Skeletal muscle tissue (tissue), 4 donors: ENCODE measurements around the gene ACOT4. TPM values are rescaled to one million over a fixed set of nuclear protein-coding genes. Genes with fewer than 3 reads are reported as not detected.
"Not testable (repeated sequence)": the region's sequence is repeated elsewhere in the genome, so short reads cannot be mapped to it uniquely, and the experiment has no call there.

Experiments used
- H3K27ac ChIP-seq: one replicate; pipeline ENCODE4 v1.7.0; 2013; ENCODE audit warnings: mild to moderate bottlenecking, low read depth, low read length, inconsistent platforms
- H3K27me3 ChIP-seq, 3 donors: one replicate each; pipeline ENCODE4 v1.7.0; 2013; ENCODE audit warnings: low read length in 3 of 3; ENCODE audit not compliant: control insufficient read depth in 3 of 3, insufficient read depth in 3 of 3
- H3K36me3 ChIP-seq, 3 donors: one replicate each; pipeline ENCODE4 v1.7.0; 2013; ENCODE audit warnings: low read length in 3 of 3; ENCODE audit not compliant: control insufficient read depth in 3 of 3, insufficient read depth in 3 of 3
- H3K4me1 ChIP-seq, 3 donors: one replicate each; pipeline ENCODE4 v1.7.0; 2013; ENCODE audit warnings: low read length in 3 of 3, mild to moderate bottlenecking in 3 of 3; ENCODE audit not compliant: control insufficient read depth in 3 of 3, insufficient read depth in 3 of 3
- H3K4me3 ChIP-seq, 3 donors: one replicate each; pipeline ENCODE4 v1.7.0; 2013; ENCODE audit warnings: low read length in 3 of 3
- H3K9ac ChIP-seq, 3 donors: one replicate each; pipeline ENCODE4 v1.7.0; 2013; ENCODE audit warnings: low read length in 3 of 3, mild to moderate bottlenecking in 3 of 3, moderate library complexity in 2 of 3, low read depth in 1 of 3
- H3K9me3 ChIP-seq, 3 donors: one replicate each; pipeline ENCODE4 v1.7.0; 2013; ENCODE audit warnings: low read length in 3 of 3; ENCODE audit not compliant: control insufficient read depth in 3 of 3
- total RNA-seq: library from RNA; depleted of rRNA; stranded (reverse); fragments of >200 nt; gene quantifications from one replicate; pipeline ENCODE4 v1.2.3, GENCODE V29; 2014
- donor health status: Osteomylitis.

Gene ACOT4
- total RNA-seq, 1 donor from 2014 or later, result 0.52 TPM

- Histone ChIP-seq H3K36me3 (peaks cover 0 to 3% (median 0%) of the 10 kb centered on the region in 3 donors), H3K4me3 (no peak overlapping the region), H3K27ac (no peak overlapping the region), H3K4me1 (no peaks in the 10 kb centered on the region), H3K9ac (no peak overlapping the region), H3K27me3 (no peaks in the 10 kb centered on the region), H3K9me3 (no peaks in the 10 kb centered on the region)
These were observed 35.5 kb downstream of the ACOT4 start for GRCh38 chr14:73627151-73627558.

- H3K27ac ChIP-seq, result no peak overlapping the region
- no peak overlapping the region for H3K4me3 ChIP-seq
- H3K9me3 ChIP-seq, result no peaks in the 10 kb centered on the region
- peaks cover 0 to 3% (median 0%) of the 10 kb centered on the region in 3 donors for H3K36me3 ChIP-seq
- no peaks in the 10 kb centered on the region for H3K27me3 ChIP-seq
- H3K4me1 ChIP-seq, result peaks cover 4 to 13% (median 6%) of the 10 kb centered on the region in 3 donors
- no peak overlapping the region for H3K9ac ChIP-seq
These were observed 38.5 kb downstream of the ACOT4 start for GRCh38 chr14:73630009-73630780.

- H3K9ac ChIP-seq, result peak overlapping the region; percentile 50 to 86 (median 82)
- H3K27ac ChIP-seq, result peak overlapping the region; percentile 42
- no peaks in the 10 kb centered on the region for H3K27me3 ChIP-seq
- peaks cover 4 to 13% (median 6%) of the 10 kb centered on the region in 3 donors for H3K4me1 ChIP-seq
- peak overlapping the region; percentile 75 to 84 (median 83) for H3K4me3 ChIP-seq
- H3K9me3 ChIP-seq, result no peaks in the 10 kb centered on the region
- peaks cover 0 to 3% (median 0%) of the 10 kb centered on the region in 3 donors for H3K36me3 ChIP-seq
These were observed 41.7 kb downstream of the ACOT4 start for GRCh38 chr14:73633116-73634010.

GRCh38 chr14:73634011-73634833, 42.5 kb downstream of the ACOT4 start:
- Histone ChIP-seq H3K9ac (peak overlapping the region; percentile 50 to 86 (median 82)), H3K27ac (peak overlapping the region; percentile 42), H3K27me3 (no peaks in the 10 kb centered on the region), H3K4me1 (peaks cover 4 to 13% (median 6%) of the 10 kb centered on the region in 3 donors), H3K36me3 (peaks cover 0 to 3% (median 0%) of the 10 kb centered on the region in 3 donors), H3K9me3 (no peaks in the 10 kb centered on the region), H3K4me3 (peak overlapping the region; percentile 75 to 84 (median 83))

GRCh38 chr14:73636355-73636754, 44.7 kb downstream of the ACOT4 start:
- peaks cover 4 to 13% (median 6%) of the 10 kb centered on the region in 3 donors for H3K4me1 ChIP-seq
- H3K9ac ChIP-seq, H3K9me3 ChIP-seq, H3K27me3 ChIP-seq, H3K27ac ChIP-seq, H3K4me3 ChIP-seq, H3K36me3 ChIP-seq: not testable (repeated sequence)

- H3K27ac ChIP-seq, result no peak overlapping the region
- H3K4me1 ChIP-seq, result peaks cover 4 to 12% (median 6%) of the 10 kb centered on the region in 3 donors
- no peak overlapping the region for H3K9ac ChIP-seq
- H3K4me3 ChIP-seq, result no peak overlapping the region
- H3K27me3 ChIP-seq, result no peaks in the 10 kb centered on the region
- no peaks in the 10 kb centered on the region for H3K9me3 ChIP-seq
- no peaks in the 10 kb centered on the region for H3K36me3 ChIP-seq
These were observed 46.2 kb downstream of the ACOT4 start for GRCh38 chr14:73637830-73638229.

GRCh38 chr14:73640796-73641365, 49.2 kb downstream of the ACOT4 start:
- H3K9me3 ChIP-seq, result no peaks in the 10 kb centered on the region
- H3K4me1 ChIP-seq, result peaks cover 4 to 12% (median 11%) of the 10 kb centered on the region in 3 donors
- H3K36me3 ChIP-seq, result no peaks in the 10 kb centered on the region
- H3K4me3 ChIP-seq, result no peak overlapping the region
- no peak overlapping the region for H3K9ac ChIP-seq
- H3K27ac ChIP-seq, result no peak overlapping the region
- H3K27me3 ChIP-seq, result no peaks in the 10 kb centered on the region

- peak within 1 kb of the TSS; percentile 92 to 98 (median 97) for H3K4me3 ChIP-seq
- peaks cover 4 to 13% (median 11%) of the 10 kb centered on the region in 3 donors for H3K4me1 ChIP-seq
- peak within 1 kb of the TSS; percentile 85 for H3K27ac ChIP-seq
- H3K9ac ChIP-seq, result peak within 1 kb of the TSS; percentile 87 to 88 (median 88)
- no peaks in the 10 kb centered on the region for H3K9me3 ChIP-seq
- H3K36me3 ChIP-seq, result no peaks in the 10 kb centered on the region
- no peaks in the 10 kb centered on the region for H3K27me3 ChIP-seq
These were observed 53.0 kb downstream of the ACOT4 start, which contains the start of gene DNAL1 for GRCh38 chr14:73644531-73645247. Gene DNAL1, plus strand, starts transcription at chr14:73644986. Its CDS starts 54 bp downstream, at chr14:73645040.
